NOMO-1 (cell line): Measurements from ENCODE around the gene ENPEP.

Source experiments
- DNase-seq, 2 experiments: peaks; one replicate each; lab custom pipeline; 2025; ENCODE audit not compliant: unreplicated experiment in 2 of 2; lab: John Stamatoyannopoulos, UW

The ENPEP gene

GRCh38 chr4:110597582-110597981, 121.6 kb downstream of the ENPEP start:
- DNase-seq, result no peak

GRCh38 chr4:110602061-110602460, 126.1 kb downstream of the ENPEP start:
- no peak for DNase-seq

GRCh38 chr4:110605077-110605476, 129.1 kb downstream of the ENPEP start:
- no peak for DNase-seq

- DNase-seq, result no peak
Measured at GRCh38 chr4:110609044-110609750, 133.2 kb downstream of the ENPEP start.

GRCh38 chr4:110610620-110610939, 134.6 kb downstream of the ENPEP start:
- no peak for DNase-seq

- DNase-seq, result no peak
Measured at GRCh38 chr4:110610940-110611831, 135.2 kb downstream of the ENPEP start.

GRCh38 chr4:110611968-110612447, 136.1 kb downstream of the ENPEP start:
- DNase-seq, result no peak

GRCh38 chr4:110612631-110613269, 136.8 kb downstream of the ENPEP start:
- no peak for DNase-seq

GRCh38 chr4:110613745-110614144, 137.8 kb downstream of the ENPEP start:
- no peak for DNase-seq

- DNase-seq, result no peak
Measured at GRCh38 chr4:110614173-110614963, 138.4 kb downstream of the ENPEP start.
